GM13976 (cell line): ENCODE data around the gene SAYSD1.

Experiments used
- DNase-seq: peaks from one replicate; pipeline ENCODE4 v3.0.0; 2012; ENCODE audit warnings: low spot score
- in situ Hi-C: fragments of 300-500 bp; cut with MboI; formaldehyde crosslinking; loops from one replicate; pipeline ENCODE4 v1.12.0; 2022; ENCODE audit warnings: low sequenced_read_pairs, mixed read lengths, inconsistent platforms; ENCODE audit not compliant: unreplicated experiment
- TF ChIP-seq, protein P1 (sequence below): IDR thresholded peaks from 2 replicates; pipeline ENCODE4 v1.5.1; 2012; ENCODE audit warnings: borderline replicate concordance, mild to moderate bottlenecking; ENCODE audit not compliant: insufficient read depth; ENCODE audit errors: extremely low read depth, missing control alignments, control extremely low read depth

Gene SAYSD1

DNA sequence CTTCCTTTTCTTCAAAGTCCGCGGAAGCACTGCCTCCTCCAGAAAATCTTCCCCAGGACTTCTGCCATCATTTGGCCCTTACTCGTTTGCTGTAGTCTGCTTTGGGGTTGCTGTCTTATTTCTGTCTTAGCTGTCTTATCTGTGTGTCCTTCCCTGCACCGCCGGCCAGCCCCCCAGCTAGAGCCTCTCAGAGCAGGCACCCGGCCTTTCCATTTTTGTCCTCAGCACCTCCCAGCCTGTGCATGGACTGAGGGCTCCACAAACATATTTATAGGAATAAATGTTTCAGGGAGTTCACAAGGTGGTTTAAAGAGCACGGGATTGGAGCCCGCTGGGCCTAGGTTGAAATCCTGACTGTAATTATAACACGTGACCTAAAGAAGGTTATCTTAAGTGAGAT is 58.3 kb downstream of the SAYSD1 start:
- in situ Hi-C loops, result no loop called here
- TF ChIP-seq, protein P1, sequence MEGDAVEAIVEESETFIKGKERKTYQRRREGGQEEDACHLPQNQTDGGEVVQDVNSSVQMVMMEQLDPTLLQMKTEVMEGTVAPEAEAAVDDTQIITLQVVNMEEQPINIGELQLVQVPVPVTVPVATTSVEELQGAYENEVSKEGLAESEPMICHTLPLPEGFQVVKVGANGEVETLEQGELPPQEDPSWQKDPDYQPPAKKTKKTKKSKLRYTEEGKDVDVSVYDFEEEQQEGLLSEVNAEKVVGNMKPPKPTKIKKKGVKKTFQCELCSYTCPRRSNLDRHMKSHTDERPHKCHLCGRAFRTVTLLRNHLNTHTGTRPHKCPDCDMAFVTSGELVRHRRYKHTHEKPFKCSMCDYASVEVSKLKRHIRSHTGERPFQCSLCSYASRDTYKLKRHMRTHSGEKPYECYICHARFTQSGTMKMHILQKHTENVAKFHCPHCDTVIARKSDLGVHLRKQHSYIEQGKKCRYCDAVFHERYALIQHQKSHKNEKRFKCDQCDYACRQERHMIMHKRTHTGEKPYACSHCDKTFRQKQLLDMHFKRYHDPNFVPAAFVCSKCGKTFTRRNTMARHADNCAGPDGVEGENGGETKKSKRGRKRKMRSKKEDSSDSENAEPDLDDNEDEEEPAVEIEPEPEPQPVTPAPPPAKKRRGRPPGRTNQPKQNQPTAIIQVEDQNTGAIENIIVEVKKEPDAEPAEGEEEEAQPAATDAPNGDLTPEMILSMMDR, result no peak
- DNase-seq, result no peak

DNA sequence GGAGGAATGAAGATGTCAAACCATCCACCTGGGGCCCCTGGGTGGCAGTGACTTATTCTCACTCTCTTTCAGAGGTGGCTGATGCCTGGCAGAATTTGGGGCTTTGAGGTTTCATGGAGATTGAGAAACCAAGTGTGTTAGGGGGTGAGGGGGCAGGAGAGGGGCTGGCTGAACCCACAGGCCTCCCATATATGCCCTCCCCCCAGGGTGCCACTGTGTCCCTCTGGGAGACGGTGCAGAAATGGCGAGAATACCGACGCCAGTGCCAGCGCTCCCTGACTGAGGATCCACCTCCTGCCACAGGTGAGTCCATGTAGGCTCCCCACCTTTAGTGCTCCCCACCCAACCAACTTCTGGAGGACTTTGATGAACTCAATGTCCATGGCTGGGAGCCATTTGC is 58.8 kb downstream of the SAYSD1 start:
- no peak for DNase-seq
- TF ChIP-seq, protein P1, result no peak
- in situ Hi-C loops, result no loop called here

DNA sequence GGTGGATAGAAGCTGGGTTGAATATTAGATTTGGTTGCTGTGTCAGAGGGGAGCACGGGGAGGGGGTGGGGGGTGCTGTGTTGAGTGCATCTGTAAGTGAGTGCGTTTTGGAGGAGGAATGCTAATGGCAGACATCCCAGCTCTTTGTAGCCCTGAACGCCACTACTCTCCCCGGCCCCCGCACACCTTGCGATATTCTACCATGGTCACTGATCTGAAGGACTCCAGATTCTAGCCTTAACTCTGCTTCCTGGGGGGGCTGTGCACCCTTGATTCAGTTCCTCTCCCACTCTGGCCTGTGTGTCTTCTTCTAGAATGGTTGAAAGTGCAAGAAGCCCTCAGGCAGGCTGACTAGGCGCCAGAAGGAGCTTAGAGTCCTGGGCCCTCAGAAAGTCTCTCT is 59.3 kb downstream of the SAYSD1 start:
- in situ Hi-C loops, result no loop called here
- no peak for DNase-seq
- TF ChIP-seq, protein P1, result no peak

DNA sequence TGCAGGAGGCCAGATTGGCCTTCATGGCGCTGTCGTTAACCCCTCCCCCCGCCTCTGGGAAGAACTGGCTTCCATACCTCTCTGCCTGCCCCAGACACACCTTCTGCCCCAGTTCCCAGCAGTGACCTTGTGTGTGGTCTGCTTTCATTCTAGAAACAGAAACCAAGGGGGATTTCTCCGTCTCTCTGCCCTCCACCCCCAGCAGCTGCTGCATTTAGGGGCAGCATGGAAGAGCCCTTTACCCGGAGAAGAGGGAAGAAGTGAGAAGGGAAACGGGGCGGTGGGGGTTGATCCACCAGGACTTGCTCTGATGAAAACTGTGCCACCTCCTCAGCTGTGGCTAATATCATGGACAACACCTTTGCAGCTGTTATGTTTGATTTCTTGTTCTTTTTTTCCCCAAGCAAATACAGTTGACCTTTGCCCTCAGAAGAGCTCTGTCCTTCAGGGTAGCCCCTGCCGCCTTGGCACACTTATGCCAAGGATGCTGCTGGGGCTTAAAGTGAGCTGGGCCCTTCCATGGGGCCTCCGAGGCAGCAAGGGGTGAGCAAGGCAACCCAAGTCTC is 60.3 kb downstream of the SAYSD1 start:
- in situ Hi-C loops, result no loop called here
- TF ChIP-seq, protein P1, result no peak

More for the DNA sequence above, 60.3 kb downstream of the SAYSD1 start:
- no peak for DNase-seq
